ENCODE results near the gene NFIC. TPM values are rescaled to one million over a fixed set of nuclear protein-coding genes. Genes with fewer than 3 reads are reported as not detected.

Gene NFIC
- 29.2 and 39.6 TPM in 2 replicates for total RNA-seq (2014; rRNA removed; shearing (Covaris generic))

GRCh38 chr19:3365836-3366752 is at the start of gene NFIC:
Gene NFIC (plus strand): TSS chr19:3366583. CDS start chr19:3366637, 54 bp downstream.

GRCh38 chr19:3480383-3481091 is 114.2 kb downstream of the NFIC start, which contains the start of gene SMIM24:
Gene SMIM24 (minus strand): TSS chr19:3480525. CDS start chr19:3480463, 62 bp downstream.

DNA sequence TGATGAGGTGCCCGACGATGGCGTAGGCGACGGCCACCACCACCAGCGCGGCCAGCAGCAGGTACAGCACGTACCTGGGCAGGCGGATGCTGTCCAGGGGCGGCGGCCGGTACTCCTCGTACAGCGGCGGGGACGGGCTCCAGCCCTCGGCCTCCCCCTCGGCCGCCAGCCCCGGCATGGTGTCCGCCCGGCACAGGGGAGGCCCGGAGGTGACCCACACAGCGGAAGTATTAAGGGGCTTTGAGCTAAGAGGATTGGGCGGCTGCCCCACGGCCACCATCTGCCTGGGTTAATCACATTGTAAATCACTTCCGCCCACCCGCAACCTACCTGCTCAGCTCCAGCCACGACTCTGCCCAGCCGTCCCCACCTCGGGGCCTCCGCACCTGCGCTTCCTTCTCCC is 116.8 kb downstream of the NFIC start, which contains the start of gene SMIM44:
SMIM44 (minus strand) TSS at position 216 of the 403 bp plus-strand sequence; CDS start at position 178, 38 bp downstream.

DNA sequence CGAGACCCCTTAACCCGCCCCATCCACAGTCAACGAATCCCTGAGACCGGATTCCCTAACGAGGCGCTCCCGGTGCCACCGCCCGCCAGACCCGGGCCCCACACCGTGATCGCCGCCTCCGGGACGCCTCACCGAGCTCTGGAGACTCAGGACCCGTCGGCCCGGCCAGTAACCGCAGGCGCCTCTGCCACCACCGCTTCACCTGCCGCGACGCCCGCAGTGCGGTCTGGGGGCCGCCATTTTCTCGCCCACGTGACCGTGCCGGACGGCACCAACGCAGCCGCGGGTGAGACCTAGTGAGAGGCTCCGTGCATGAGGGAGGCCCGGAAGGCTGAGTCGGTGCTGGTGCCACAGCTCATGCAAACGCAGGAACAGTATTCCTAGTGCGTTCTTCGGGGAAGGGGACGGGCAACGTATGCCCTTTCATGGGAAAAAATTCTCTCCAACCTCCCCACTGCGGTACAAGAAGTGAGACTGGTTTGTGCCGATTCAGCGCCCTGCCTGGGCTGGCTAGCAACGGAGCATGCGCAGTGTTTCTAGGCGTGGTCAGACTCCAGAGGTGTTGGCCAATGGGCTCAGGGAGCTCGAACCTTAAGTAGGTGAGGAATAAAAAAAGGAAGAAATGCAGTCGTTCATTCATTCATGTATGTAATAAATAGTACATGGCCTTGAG is 134.2 kb downstream of the NFIC start, which contains the start of gene DOHH:
DOHH (minus strand) TSS at position 246 of the 673 bp plus-strand sequence. CDS start 3,860 bp downstream, outside the sequence.

GRCh38 chr19:3505598-3506383 is 139.4 kb downstream of the NFIC start, which contains the start of gene FZR1:
Gene FZR1 (plus strand): TSS chr19:3506311. CDS start chr19:3522990, 16,679 bp downstream.

Small RNA genes lying within 50 kb of the gene (small RNA-seq; reads per million reads assigned to genes)
- gene AC005514.1 = not detected

Other genes with a start within 250 kb of the NFIC start
- not detected in 2 replicates for gene GNA15, start 230.6 kb upstream of the NFIC start, total RNA-seq (2014; rRNA removed; shearing (Covaris generic))
- gene S1PR4, start 187.8 kb upstream of the NFIC start, total RNA-seq (2014; rRNA removed; shearing (Covaris generic)) = 5.3 and 9.9 TPM in 2 replicates
- 67.4 and 75.8 TPM in 2 replicates for gene NCLN, start 180.7 kb upstream of the NFIC start, total RNA-seq (2014; rRNA removed; shearing (Covaris generic))
- gene CELF5, start 141.9 kb upstream of the NFIC start, total RNA-seq (2014; rRNA removed; shearing (Covaris generic)) = not detected in 2 replicates
- not detected in 2 replicates for gene SMIM24, start 113.9 kb downstream of the NFIC start, total RNA-seq (2014; rRNA removed; shearing (Covaris generic))
- gene SMIM44, start 116.9 kb downstream of the NFIC start, total RNA-seq (2014; rRNA removed; shearing (Covaris generic)) = not detected in 2 replicates
- gene DOHH, start 134.1 kb downstream of the NFIC start, total RNA-seq (2014; rRNA removed; shearing (Covaris generic)) = 28.7 and 36.4 TPM in 2 replicates
- 37.2 and 41.3 TPM in 2 replicates for gene FZR1, start 139.7 kb downstream of the NFIC start, total RNA-seq (2014; rRNA removed; shearing (Covaris generic))
- gene TEKTIP1, start 172.6 kb downstream of the NFIC start, total RNA-seq (2014; rRNA removed; shearing (Covaris generic)) = not detected in 2 replicates
- 346 and 438 TPM in 2 replicates for gene MFSD12, start 191.0 kb downstream of the NFIC start, total RNA-seq (2014; rRNA removed; shearing (Covaris generic))
- gene HMG20B, start 206.4 kb downstream of the NFIC start, total RNA-seq (2014; rRNA removed; shearing (Covaris generic)) = 260 and 301 TPM in 2 replicates
- gene GIPC3, start 218.9 kb downstream of the NFIC start, total RNA-seq (2014; rRNA removed; shearing (Covaris generic)) = not detected in 2 replicates
- gene TBXA2R, start 240.3 kb downstream of the NFIC start, total RNA-seq (2014; rRNA removed; shearing (Covaris generic)) = 0.32 and 0.87 TPM in 2 replicates